ENCODE data around the gene SERTAD1.
A peak's percentile ranks its signal among the peaks of the same experiment; 100 is the strongest.

SERTAD1 gene

GRCh38 chr19:40424637-40425449, 949 bp downstream of the SERTAD1 start:
- peak overlapping the region; percentile 67 for H3K4me3 ChIP-seq (ENCODE audit: low read depth, low read length)
- no peak for DNase-seq (ENCODE audit: low read depth)
- TF ChIP-seq MYC (IDR thresholded peaks at IDR 0.05; ENCODE audit: low read depth, low read length) (no peak), POLR2A (IDR thresholded peaks at IDR 0.05; ENCODE audit: extremely low read depth, insufficient read length) (no peak)
- TF ChIP-seq, protein P1, sequence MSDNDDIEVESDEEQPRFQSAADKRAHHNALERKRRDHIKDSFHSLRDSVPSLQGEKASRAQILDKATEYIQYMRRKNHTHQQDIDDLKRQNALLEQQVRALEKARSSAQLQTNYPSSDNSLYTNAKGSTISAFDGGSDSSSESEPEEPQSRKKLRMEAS (IDR thresholded peaks at IDR 0.05; ENCODE audit: low read depth, low read length) = no peak
- TF ChIP-seq, protein P2, sequence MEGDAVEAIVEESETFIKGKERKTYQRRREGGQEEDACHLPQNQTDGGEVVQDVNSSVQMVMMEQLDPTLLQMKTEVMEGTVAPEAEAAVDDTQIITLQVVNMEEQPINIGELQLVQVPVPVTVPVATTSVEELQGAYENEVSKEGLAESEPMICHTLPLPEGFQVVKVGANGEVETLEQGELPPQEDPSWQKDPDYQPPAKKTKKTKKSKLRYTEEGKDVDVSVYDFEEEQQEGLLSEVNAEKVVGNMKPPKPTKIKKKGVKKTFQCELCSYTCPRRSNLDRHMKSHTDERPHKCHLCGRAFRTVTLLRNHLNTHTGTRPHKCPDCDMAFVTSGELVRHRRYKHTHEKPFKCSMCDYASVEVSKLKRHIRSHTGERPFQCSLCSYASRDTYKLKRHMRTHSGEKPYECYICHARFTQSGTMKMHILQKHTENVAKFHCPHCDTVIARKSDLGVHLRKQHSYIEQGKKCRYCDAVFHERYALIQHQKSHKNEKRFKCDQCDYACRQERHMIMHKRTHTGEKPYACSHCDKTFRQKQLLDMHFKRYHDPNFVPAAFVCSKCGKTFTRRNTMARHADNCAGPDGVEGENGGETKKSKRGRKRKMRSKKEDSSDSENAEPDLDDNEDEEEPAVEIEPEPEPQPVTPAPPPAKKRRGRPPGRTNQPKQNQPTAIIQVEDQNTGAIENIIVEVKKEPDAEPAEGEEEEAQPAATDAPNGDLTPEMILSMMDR (IDR thresholded peaks at IDR 0.05; ENCODE audit: low read depth, low read length) = no peak

DNA sequence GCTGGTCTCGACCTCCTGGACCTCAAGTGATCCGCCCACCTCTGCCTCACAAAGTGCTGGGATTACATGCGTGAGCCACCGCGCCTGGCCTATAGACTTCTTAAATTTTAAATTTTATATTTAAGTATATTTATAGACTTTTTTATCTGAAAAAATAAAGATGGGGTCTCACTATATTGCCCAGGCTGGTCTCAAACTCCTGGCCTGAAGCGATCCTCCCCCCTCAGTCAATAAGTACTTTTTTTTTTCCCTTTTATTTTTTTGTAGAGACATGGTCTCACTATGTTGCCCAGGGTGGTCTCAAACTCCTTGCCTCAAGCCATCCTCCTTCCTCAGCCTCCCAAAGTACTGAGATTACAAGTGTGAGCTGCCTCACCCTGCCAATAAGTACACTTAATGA, 1.9 kb downstream of the SERTAD1 start:
- TF ChIP-seq, protein P2 (IDR thresholded peaks at IDR 0.05; ENCODE audit: low read depth, low read length) = no peak
- TF ChIP-seq, protein P1 (IDR thresholded peaks at IDR 0.05; ENCODE audit: low read depth, low read length) = no peak
- TF ChIP-seq POLR2A (IDR thresholded peaks at IDR 0.05; ENCODE audit: extremely low read depth, insufficient read length) (no peak), MYC (IDR thresholded peaks at IDR 0.05; ENCODE audit: low read depth, low read length) (no peak)
- DNase-seq (ENCODE audit: low read depth) = no peak
- H3K4me3 ChIP-seq (ENCODE audit: low read depth, low read length) = no peak overlapping the region

- TF ChIP-seq, protein P2 (IDR thresholded peaks at IDR 0.05; ENCODE audit: low read depth, low read length) = no peak
- TF ChIP-seq, protein P1 (IDR thresholded peaks at IDR 0.05; ENCODE audit: low read depth, low read length) = no peak
- TF ChIP-seq MYC (IDR thresholded peaks at IDR 0.05; ENCODE audit: low read depth, low read length) (no peak), POLR2A (IDR thresholded peaks at IDR 0.05; ENCODE audit: extremely low read depth, insufficient read length) (no peak)
- DNase-seq (ENCODE audit: low read depth) = no peak
- H3K4me3 ChIP-seq (ENCODE audit: low read depth, low read length) = no peak overlapping the region
Measured at GRCh38 chr19:40422748-40423566, 2.8 kb downstream of the SERTAD1 start.

GRCh38 chr19:40421993-40422747, 3.6 kb downstream of the SERTAD1 start:
- DNase-seq (ENCODE audit: low read depth) = no peak
- no peak overlapping the region for H3K4me3 ChIP-seq (ENCODE audit: low read depth, low read length)
- no peak for TF ChIP-seq MYC (IDR thresholded peaks at IDR 0.05; ENCODE audit: low read depth, low read length)
- TF ChIP-seq, protein P1 (IDR thresholded peaks at IDR 0.05; ENCODE audit: low read depth, low read length) = no peak

- peak overlapping the region; percentile 49 for H3K4me3 ChIP-seq (ENCODE audit: low read depth, low read length)
- TF ChIP-seq MYC (IDR thresholded peaks at IDR 0.05; ENCODE audit: low read depth, low read length) (no peak), POLR2A (IDR thresholded peaks at IDR 0.05; ENCODE audit: extremely low read depth, insufficient read length) (peak; percentile 46)
- TF ChIP-seq, protein P1 (IDR thresholded peaks at IDR 0.05; ENCODE audit: low read depth, low read length) = 0 out of 2 replicates have a peak, but pooled peaks have one; percentile 5
- TF ChIP-seq, protein P2 (IDR thresholded peaks at IDR 0.05; ENCODE audit: low read depth, low read length) = peak; percentile 68
- DNase-seq (ENCODE audit: low read depth) = peak; percentile 77
Measured at GRCh38 chr19:40420766-40421765, 4.7 kb downstream of the SERTAD1 start.

All from NB4 (cell line).